ENCODE measurements around the gene FRYL. TPM values are rescaled to one million over a fixed set of nuclear protein-coding genes. Genes with fewer than 3 reads are reported as not detected.
"Not testable (repeated sequence)": the region's sequence is repeated elsewhere in the genome, so short reads cannot be mapped to it uniquely, and the experiment has no call there.

The FRYL gene
- total RNA-seq, 1 experiment from 2014 or later, result 53.9 TPM

GRCh38 chr4:48454591-48454990 lies 325.5 kb downstream of the FRYL start:
- no peaks in the 10 kb centered on the region for H4K20me1 ChIP-seq (ENCODE audit: insufficient read depth)
- ChIA-PET CTCF (interaction anchor here (0.5 kb wide), 1 partner anchor 119 kb away, joined by 4 read pairs; no protein-coding TSS in a partner anchor), POLR2A (ENCODE audit: unreplicated experiment) (no interaction called here)
- intact Hi-C loops (cut with micrococcal nuclease; ENCODE audit: unreplicated experiment), result no loop called here
- no peaks in the 10 kb centered on the region for H3F3A ChIP-seq (ENCODE audit: insufficient read depth, low read depth)
- H3K4me3 ChIP-seq, result no peak overlapping the region
- H3K4me2 ChIP-seq, result no peak overlapping the region
- TF ChIP-seq EZH2 (IDR thresholded peaks at IDR 0.05; ENCODE audit: low read depth), result no peak
- TF ChIP-seq CTCF (conservative IDR thresholded peaks at IDR 0.05), result no peak
- H3K9me3 ChIP-seq (ENCODE audit: insufficient read depth, low read depth), result no peaks in the 10 kb centered on the region
- H3K79me2 ChIP-seq (ENCODE audit: low read depth), result no peaks in the 10 kb centered on the region
- H3K4me1 ChIP-seq (replicated peaks; ENCODE audit: insufficient read depth), result no peaks in the 10 kb centered on the region
- DNase-seq, result no peak
- no peaks in the 10 kb centered on the region for H3K27me3 ChIP-seq (ENCODE audit: insufficient read depth, low read depth)
- H3K27ac ChIP-seq, result no peak overlapping the region
- no peaks in the 10 kb centered on the region for H3K36me3 ChIP-seq (ENCODE audit: low read depth)
- H3K9me2 ChIP-seq (ENCODE audit: insufficient read depth), result no peaks in the 10 kb centered on the region
- H2AFZ ChIP-seq, result no peak overlapping the region
- no TSS peak for BruUV-seq (replicated peaks)

GRCh38 chr4:48451656-48452055 lies 328.4 kb downstream of the FRYL start:
- H2AFZ ChIP-seq; H3F3A ChIP-seq (ENCODE audit: insufficient read depth, low read depth); H3K27me3 ChIP-seq (ENCODE audit: insufficient read depth, low read depth); H3K9me3 ChIP-seq (ENCODE audit: insufficient read depth, low read depth); H3K4me2 ChIP-seq; H3K4me3 ChIP-seq; CTCF ChIA-PET; H3K4me1 ChIP-seq (replicated peaks; ENCODE audit: insufficient read depth); H4K20me1 ChIP-seq (ENCODE audit: insufficient read depth); POLR2A ChIA-PET (ENCODE audit: unreplicated experiment); BruUV-seq (replicated peaks); H3K9me2 ChIP-seq (ENCODE audit: insufficient read depth); H3K27ac ChIP-seq; H3K79me2 ChIP-seq (ENCODE audit: low read depth); DNase-seq; H3K36me3 ChIP-seq (ENCODE audit: low read depth); intact Hi-C loops (cut with micrococcal nuclease; ENCODE audit: unreplicated experiment): not testable (repeated sequence)

GRCh38 chr4:48450740-48451139 lies 329.3 kb downstream of the FRYL start:
- no peaks in the 10 kb centered on the region for H4K20me1 ChIP-seq (ENCODE audit: insufficient read depth)
- H3K79me2 ChIP-seq (ENCODE audit: low read depth), result no peaks in the 10 kb centered on the region
- no peaks in the 10 kb centered on the region for H3K36me3 ChIP-seq (ENCODE audit: low read depth)
- TF ChIP-seq EZH2 (IDR thresholded peaks at IDR 0.05; ENCODE audit: low read depth), result no peak
- no peak for TF ChIP-seq CTCF (conservative IDR thresholded peaks at IDR 0.05)
- BruUV-seq (replicated peaks), result no TSS peak
- no peaks in the 10 kb centered on the region for H3K9me3 ChIP-seq (ENCODE audit: insufficient read depth, low read depth)
- H3K9me2 ChIP-seq (ENCODE audit: insufficient read depth), result no peaks in the 10 kb centered on the region
- no peaks in the 10 kb centered on the region for H3F3A ChIP-seq (ENCODE audit: insufficient read depth, low read depth)
- POLR2A ChIA-PET (ENCODE audit: unreplicated experiment), result no interaction called here
- no peak overlapping the region for H2AFZ ChIP-seq
- DNase-seq, result no peak
- no peak overlapping the region for H3K4me3 ChIP-seq
- H3K4me1 ChIP-seq (replicated peaks; ENCODE audit: insufficient read depth), result no peaks in the 10 kb centered on the region
- no peak overlapping the region for H3K4me2 ChIP-seq
- intact Hi-C loops (cut with micrococcal nuclease; ENCODE audit: unreplicated experiment), result no loop called here
- no peaks in the 10 kb centered on the region for H3K27me3 ChIP-seq (ENCODE audit: insufficient read depth, low read depth)
- CTCF ChIA-PET, result no interaction called here
- no peak overlapping the region for H3K27ac ChIP-seq

GRCh38 chr4:48449151-48449550 lies 330.9 kb downstream of the FRYL start:
- Histone ChIP-seq H2AFZ (no peak overlapping the region), H3K9me3 (ENCODE audit: insufficient read depth, low read depth) (no peaks in the 10 kb centered on the region), H3K27me3 (ENCODE audit: insufficient read depth, low read depth) (no peaks in the 10 kb centered on the region), H3K4me1 (replicated peaks; ENCODE audit: insufficient read depth) (no peaks in the 10 kb centered on the region), H3K36me3 (ENCODE audit: low read depth) (no peaks in the 10 kb centered on the region), H3K27ac (no peak overlapping the region), H3K79me2 (ENCODE audit: low read depth) (no peaks in the 10 kb centered on the region), H3K4me3 (no peak overlapping the region), H4K20me1 (ENCODE audit: insufficient read depth) (no peaks in the 10 kb centered on the region), H3K9me2 (ENCODE audit: insufficient read depth) (no peaks in the 10 kb centered on the region), H3K4me2 (no peak overlapping the region), H3F3A (ENCODE audit: insufficient read depth, low read depth) (no peaks in the 10 kb centered on the region)
- intact Hi-C loops (cut with micrococcal nuclease; ENCODE audit: unreplicated experiment), result loop anchor here (10.0 kb wide), 1 partner anchor 96 kb away; no protein-coding TSS in a partner anchor
- ChIA-PET CTCF (no interaction called here), POLR2A (ENCODE audit: unreplicated experiment) (no interaction called here)
- BruUV-seq (replicated peaks), result no TSS peak
- TF ChIP-seq EZH2 (IDR thresholded peaks at IDR 0.05; ENCODE audit: low read depth) (no peak), CTCF (conservative IDR thresholded peaks at IDR 0.05) (no peak)
- DNase-seq, result no peak

Measured in PC-9 (cell line).